Left colon (tissue), 2 donors: Measurements from ENCODE around the gene RALB. TPM values are rescaled to one million over a fixed set of nuclear protein-coding genes. Genes with fewer than 3 reads are reported as not detected.
"Not testable (repeated sequence)": the region's sequence is repeated elsewhere in the genome, so short reads cannot be mapped to it uniquely, and the experiment has no call there.

Source experiments
- ATAC-seq: fragments of 200-7000 bp; cut with Tn5 transposase; one replicate; pipeline ENCODE4 v1.9.1; 2020; ENCODE audit warnings: mild to moderate bottlenecking, moderate library complexity
- DNase-seq, 2 donors: peaks; one replicate each; pipeline ENCODE4 v3.0.0-alpha.2; 2020
- intact Hi-C, 2 donors: fragments of 100-400 bp; cut with DNase I in 1 of 2; cut with micrococcal nuclease in 1 of 2; formaldehyde crosslinking; loops; one replicate each; pipeline versions ENCODE4 v1.11.2 to v1.14.0; 2022; cut with DNase I, micrococcal nuclease
- total RNA-seq, 2 donors: library from RNA; stranded (reverse); fragmentation: NEBNext Ultra II Directional; extraction: Animal tissue kit (Norgen Biotek cat#: 25700); gene quantifications; one replicate each; pipeline ENCODE4 v1.2.1, GENCODE V29; 2021
- donor health status: DM: no; HTN: no; CAD: no.
- donor health status: DM: yes; HTN: yes; CAD: no.

RALB gene
- total RNA-seq, 2 donors from 2014 or later, result 81.9 to 92.1 TPM

DNA sequence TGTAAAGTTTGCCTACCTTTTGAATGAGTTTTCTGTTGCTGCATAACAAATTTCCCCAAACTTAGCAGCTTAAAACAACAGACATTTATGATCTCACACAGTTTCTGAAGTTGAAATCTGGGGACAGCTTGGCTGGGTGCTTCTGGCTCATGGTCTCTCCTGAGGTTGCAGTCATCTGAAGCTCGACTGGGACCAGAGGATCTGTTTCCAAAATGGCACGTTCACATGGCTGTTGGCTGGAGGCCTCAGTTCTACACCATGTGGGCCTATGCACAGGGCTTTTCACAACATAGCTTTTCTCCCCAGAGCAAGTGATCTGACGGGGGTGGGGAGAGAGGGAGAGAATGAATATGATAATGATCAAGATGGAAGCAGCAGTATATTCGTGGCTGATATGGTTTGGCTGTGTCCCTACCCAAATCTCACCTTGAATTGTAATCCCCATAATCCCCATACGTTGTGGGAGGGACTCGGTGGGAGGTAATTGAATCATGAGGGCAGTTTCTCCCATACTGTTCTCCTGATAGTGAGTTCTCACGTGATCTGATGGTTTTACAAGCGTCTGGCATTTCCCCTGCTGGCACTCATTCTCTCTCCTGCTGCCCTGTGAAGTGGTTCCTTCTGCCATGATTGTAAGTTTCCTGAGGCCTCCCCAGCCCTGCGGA lies 3.5 kb downstream of the RALB start:
- intact Hi-C loops, result no loop called here
- no peak for ATAC-seq
- no peak for DNase-seq

- DNase-seq (no peak), ATAC-seq (no peak)
- intact Hi-C loops, result no loop called here
Measured at GRCh38 chr2:120256651-120257000, 4.0 kb downstream of the RALB start.

DNA sequence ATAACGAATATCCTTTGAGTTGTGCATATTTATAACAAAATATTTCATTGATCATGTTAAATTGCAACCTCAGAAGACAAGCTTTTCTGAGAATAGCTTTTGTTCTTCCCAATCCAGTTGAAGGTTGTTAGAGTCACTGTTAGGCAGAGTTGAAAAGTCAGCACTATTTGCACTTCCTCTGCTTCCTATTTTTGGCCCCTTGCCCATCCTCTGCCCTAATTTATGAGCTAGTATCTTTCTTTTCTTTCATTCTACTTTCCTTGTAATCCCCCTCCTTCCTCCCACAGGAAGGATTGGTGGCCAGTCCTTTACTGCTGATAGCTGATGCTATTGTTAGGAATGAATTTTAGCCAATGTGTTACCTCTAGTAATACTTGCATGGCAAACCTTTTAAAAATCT lies 4.9 kb downstream of the RALB start:
- DNase-seq (no peak), ATAC-seq (no peak)
- intact Hi-C loops, result no loop called here

- ATAC-seq (no peak), DNase-seq (no peak)
- intact Hi-C loops, result no loop called here
Measured at GRCh38 chr2:120258196-120258595, 5.5 kb downstream of the RALB start.

- ATAC-seq, DNase-seq, intact Hi-C loops: not testable (repeated sequence)
Measured at GRCh38 chr2:120259939-120260338, 7.3 kb downstream of the RALB start.

- DNase-seq (no peak), ATAC-seq (no peak)
- intact Hi-C loops, result no loop called here
Measured at GRCh38 chr2:120260736-120261135, 8.1 kb downstream of the RALB start.

GRCh38 chr2:120261387-120262006 lies 8.8 kb downstream of the RALB start:
- no peak for ATAC-seq
- intact Hi-C loops, result no loop called here
- no peak for DNase-seq

- DNase-seq (no peak), ATAC-seq (no peak)
- intact Hi-C loops, result no loop called here
Measured at GRCh38 chr2:120262150-120262549, 9.5 kb downstream of the RALB start.

DNA sequence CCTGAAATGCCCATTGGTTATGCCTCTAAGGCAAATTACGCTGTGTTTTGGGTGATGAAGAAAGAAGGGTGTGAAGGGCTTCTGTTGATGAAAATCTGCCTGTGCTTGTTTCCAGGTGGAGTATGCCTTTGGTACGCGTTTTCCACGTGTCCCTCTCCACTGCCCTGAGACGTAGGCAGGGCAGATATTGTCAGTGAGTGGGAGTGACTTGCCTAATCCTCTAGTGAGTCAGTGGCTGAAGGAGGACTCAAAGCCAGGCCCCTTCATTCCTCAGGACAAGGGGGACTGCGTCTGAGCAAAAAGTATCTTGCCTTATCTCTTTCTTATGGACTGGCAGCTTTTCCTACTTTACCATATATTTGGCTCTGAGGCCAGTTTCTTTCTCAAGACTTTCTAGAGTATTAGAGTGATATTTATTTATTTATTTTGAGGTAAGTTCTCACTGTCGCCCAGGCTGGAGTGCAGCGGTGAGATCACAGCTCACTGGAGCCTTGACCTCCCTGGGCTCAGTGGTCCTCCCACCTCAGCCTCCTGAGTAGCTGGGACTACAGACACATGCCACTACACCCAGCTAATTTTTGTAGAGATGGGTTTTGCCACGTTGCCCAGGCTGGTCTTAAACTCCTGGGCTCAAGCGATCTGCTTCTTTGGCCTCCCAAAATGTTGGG lies 10.2 kb downstream of the RALB start:
- no peak for DNase-seq
- ATAC-seq, result no peak
- intact Hi-C loops, result no loop called here

GRCh38 chr2:120265006-120265405 lies 12.4 kb downstream of the RALB start:
- ATAC-seq (no peak), DNase-seq (no peak)
- intact Hi-C loops, result no loop called here

- DNase-seq, result no peak
- ATAC-seq, result no peak
- intact Hi-C loops, result no loop called here
Measured at GRCh38 chr2:120267348-120267747, 14.7 kb downstream of the RALB start.

- DNase-seq, result no peak
- intact Hi-C loops, result no loop called here
Measured at GRCh38 chr2:120269076-120269744, 16.6 kb downstream of the RALB start.

GRCh38 chr2:120269816-120270215 lies 17.2 kb downstream of the RALB start:
- DNase-seq, result no peak
- intact Hi-C loops, result no loop called here
- ATAC-seq, result no peak

More at GRCh38 chr2:120269076-120269744, 16.6 kb downstream of the RALB start:
- ATAC-seq, result no peak

DNA sequence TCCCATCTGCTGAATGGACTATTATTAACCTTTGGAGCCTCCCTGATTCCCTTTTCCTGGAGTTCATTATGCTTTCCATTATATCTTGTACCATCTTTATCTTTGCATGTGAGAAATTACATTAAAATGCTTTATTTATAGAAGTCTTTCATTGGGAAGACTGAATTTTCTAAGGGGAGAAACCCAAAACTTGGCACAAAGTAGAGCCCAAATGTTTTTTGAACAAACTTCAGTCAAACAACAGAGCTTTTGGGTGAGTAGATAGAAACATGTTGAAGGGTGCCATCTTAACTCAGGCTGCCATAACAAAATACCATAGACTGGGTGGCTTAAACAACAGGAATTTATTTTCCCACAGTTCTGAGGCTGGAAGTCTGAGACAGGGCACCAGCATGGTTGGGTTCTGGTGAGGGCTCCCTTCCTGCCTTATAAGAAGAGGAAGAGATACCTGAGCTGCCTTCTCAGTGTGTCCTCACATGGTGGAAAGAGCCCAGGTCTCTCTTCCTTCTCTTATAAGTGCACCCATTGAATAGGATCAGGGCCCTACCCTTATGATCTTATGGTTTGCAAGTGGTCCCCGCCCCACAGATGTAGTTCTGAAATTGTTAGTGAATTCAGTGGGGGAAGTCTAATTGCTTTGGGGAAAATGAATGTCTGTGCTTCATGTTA lies 19.2 kb downstream of the RALB start:
- ATAC-seq, result no peak
- intact Hi-C loops, result no loop called here
- DNase-seq, result no peak

DNA sequence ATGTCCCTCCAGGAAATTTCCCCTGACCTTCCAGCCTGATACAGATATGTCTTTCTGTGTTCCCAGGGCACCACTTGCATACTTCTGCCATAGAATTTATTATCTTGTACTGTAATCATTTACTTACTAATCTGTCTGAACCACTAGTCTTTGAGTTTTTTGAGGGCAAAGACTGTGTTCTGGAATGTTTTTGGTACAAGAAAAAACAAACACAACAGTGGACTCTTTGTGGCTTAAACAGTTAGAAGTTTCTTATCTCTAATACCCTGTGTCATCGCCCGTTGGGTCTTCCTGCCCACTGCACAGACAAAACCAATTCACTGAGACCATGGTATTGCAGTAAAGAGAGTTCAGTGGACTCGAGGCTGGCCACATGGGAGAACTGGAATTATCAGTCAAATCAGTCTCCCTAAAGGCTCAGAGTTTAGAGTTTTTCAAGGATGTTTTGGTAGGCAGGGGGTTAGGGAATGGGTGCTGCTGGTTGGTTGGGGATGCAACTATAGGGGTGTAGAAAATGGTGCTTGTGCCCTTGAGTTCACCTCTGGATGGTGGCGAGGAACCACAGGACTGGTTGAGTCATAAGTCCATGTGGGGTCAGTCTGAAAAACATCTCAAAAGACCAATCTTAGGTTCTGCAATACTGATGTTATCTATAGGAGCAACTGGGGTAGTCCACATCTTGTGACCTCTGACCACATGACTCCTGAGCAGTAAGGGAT lies 20.3 kb downstream of the RALB start:
- no peak for DNase-seq
- no peak for ATAC-seq
- intact Hi-C loops, result no loop called here

GRCh38 chr2:120275617-120276400 lies 23.2 kb downstream of the RALB start:
- DNase-seq, result no peak
- no peak for ATAC-seq
- intact Hi-C loops, result no loop called here

DNA sequence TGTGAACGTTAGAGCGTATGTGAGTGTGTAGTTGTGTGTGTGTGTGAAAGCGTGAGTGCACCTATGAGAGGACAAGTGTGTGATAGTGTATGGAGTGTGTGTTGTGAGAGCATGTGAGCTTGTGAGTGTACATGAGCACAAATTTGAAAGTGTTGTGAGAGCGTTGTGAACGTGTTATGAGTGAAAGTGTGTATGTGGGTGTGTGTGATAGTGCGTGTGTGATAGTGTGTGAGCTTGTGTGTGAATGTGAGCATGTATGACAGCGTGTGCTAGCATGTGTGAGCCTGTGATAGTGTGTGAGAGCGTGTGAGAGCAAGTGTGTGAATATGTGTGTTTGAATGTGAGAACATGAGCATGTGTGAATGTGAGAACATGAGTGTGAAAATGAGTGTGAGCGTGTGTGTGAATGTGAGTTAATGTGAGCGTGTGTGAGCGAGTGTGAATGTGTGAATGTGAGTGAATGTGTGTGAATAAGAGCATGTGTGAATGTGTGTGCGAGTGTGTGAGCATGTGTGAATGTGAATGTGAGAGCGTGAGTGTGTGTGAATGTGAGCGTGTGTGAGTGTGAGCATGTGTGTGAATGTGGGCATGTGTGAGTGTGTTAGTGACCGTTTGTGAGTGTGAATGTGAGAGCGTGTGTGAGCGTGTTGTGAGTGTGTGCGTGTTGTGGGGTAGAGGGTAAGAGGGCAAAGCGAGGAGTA lies 25.0 kb downstream of the RALB start:
- no peak for ATAC-seq
- no peak for DNase-seq
- intact Hi-C loops, result no loop called here
